Peyer's patch (tissue), 4 donors: ENCODE results near the gene DOK5.

Experiments used
- CTCF ChIP-seq, 6 experiments: fragments of 450-650 bp in 4 of 6; fragments of 200-600 bp in 2 of 6; sonication (generic) in 1 of 6; IDR thresholded peaks; one replicate each; pipeline ENCODE4 v1.5.1; 2017 to 2019; ENCODE audit warnings: antibody characterized with exemption in 6 of 6, mild to moderate bottlenecking in 3 of 6, moderate library complexity in 1 of 6
- POLR2A ChIP-seq, 2 donors: fragments of 450-650 bp; IDR thresholded peaks; one replicate each; pipeline ENCODE4 v1.5.1; 2017; ENCODE audit warnings: antibody characterized with exemption in 2 of 2, mild to moderate bottlenecking in 2 of 2, moderate library complexity in 2 of 2

GRCh38 chr20:54661265-54661664, 185.9 kb downstream of the DOK5 start:
- TF ChIP-seq CTCF (IDR thresholded peaks at IDR 0.05) = no peak
- TF ChIP-seq POLR2A (IDR thresholded peaks at IDR 0.05) = no peak
